Pancreas (tissue), 10 donors: ENCODE data around the gene CCDC81. TPM values are rescaled to one million over a fixed set of nuclear protein-coding genes. Genes with fewer than 3 reads are reported as not detected.

ENCODE experiments used
- ATAC-seq, 4 donors: fragments of 200-7000 bp; cut with Tn5 transposase; one replicate each; pipeline versions ENCODE4 v1.8.0 to v1.9.1; 2020; ENCODE audit warnings: mild to moderate bottlenecking in 4 of 4, moderate library complexity in 4 of 4
- DNase-seq, 6 donors: peaks; one replicate each; pipeline ENCODE4 v3.0.0-alpha.2; 2020
- FAIRE-seq: peaks from 2 replicates; lab custom pipeline; 2012; peaks lifted over from hg19 to GRCh38; lab: Jason Lieb, UNC
- H3K27ac ChIP-seq, 4 donors: fragments of 200-600 bp; sonication (generic); 1 replicate in 3 of 4; 2 replicates in 1 of 4; pipeline versions ENCODE4 v1.5.0 to v1.8.0; 2020
- H3K27me3 ChIP-seq, 4 donors: fragments of 200-600 bp; one replicate each; pipeline ENCODE4 v1.8.0; 2021
- H3K36me3 ChIP-seq, 3 donors: fragments of 200-600 bp; sonication (generic) in 1 of 3; one replicate each; pipeline versions ENCODE4 v1.5.0 to v1.8.0; 2020 to 2021
- H3K4me1 ChIP-seq, 3 donors: fragments of 200-600 bp; one replicate each; pipeline ENCODE4 v1.8.0; 2021
- H3K4me3 ChIP-seq, 4 donors: fragments of 200-600 bp; sonication (generic) in 2 of 4; one replicate each; pipeline versions ENCODE4 v1.5.0 to v1.8.0; 2020 to 2021
- H3K9me3 ChIP-seq, 4 donors: fragments of 200-600 bp; one replicate each; pipeline ENCODE4 v1.8.0; 2021
- WGBS, 2 donors: extraction: QIAGEN DNeasy Blood & Tissue Kit; methylation state at CpG; one replicate each; pipeline ENCODE4 v1.1.7; 2013; 5-methylcytosine and 5-hydroxymethylcytosine counted together
- intact Hi-C, 3 donors: fragments of 100-400 bp; cut with DNase I; formaldehyde crosslinking; loops; one replicate each; pipeline versions ENCODE4 v1.11.1 to v1.14.2; 2022
- polyA plus RNA-seq, 2 donors: library from polyadenylated mRNA; stranded (reverse); fragments of 200-250 nt; gene quantifications; one replicate each; pipeline ENCODE4 v1.2.3, GENCODE V29; 2013
- total RNA-seq, 6 donors: library from RNA; stranded (reverse); fragmentation: NEBNext Ultra II Directional in 4 of 6; extraction: Animal tissue kit (Norgen Biotek cat#: 25700) in 4 of 6; gene quantifications; one replicate each; pipeline versions ENCODE4 v1.2.1 to v1.2.4, GENCODE V29; 2021 to 2023
- TF ChIP-seq, protein P1 (sequence below), 4 donors: fragments of 200-600 bp; sonication (generic) in 3 of 4; IDR thresholded peaks; one replicate each; pipeline versions ENCODE4 v1.5.0 to v1.8.0; 2021; ENCODE audit warnings: antibody characterized with exemption in 4 of 4
- donor health status: healthy with polysubstance abuse.
- donor health status: DM: no; HTN: no; CAD: no; lungs with moderate emphysema.
- donor health status: DM: no; HTN: no; CAD: no.
- donor health status: control.
- donor health status: control.
- donor health status: Bipolar disorder and iron deficiency.
- donor health status: DM: yes; HTN: yes; CAD: no.
- donor health status: DM: no; HTN: no; CAD: no.
- donor health status: DM: no; HTN: no; CAD: no.
- donor health status: DM: yes; HTN: yes; CAD: no.

CCDC81 gene
- total and polyA plus RNA-seq, 8 donors = 0.09 to 0.77 (median 0.34) TPM; not detected in 1

DNA sequence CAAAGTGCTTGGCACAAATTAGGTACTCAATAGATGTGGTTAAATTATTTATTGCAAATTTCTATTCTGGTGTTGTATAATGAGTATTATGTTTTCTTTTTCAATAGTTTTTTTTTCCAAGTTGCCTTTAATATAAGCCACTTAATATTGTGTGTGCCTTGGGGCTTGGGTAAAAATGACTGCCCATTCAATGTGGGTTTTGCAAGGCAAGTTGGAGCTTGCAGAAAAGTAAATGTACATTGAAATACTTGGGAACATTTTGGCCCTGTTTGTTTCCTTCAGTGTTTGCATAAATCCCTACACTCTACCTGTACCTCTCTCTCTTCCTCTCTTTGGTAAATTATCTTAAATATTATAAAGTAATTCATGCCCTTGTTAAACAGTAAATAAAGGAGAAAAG is 2.1 kb upstream of the CCDC81 start:
- H3K36me3 ChIP-seq = no peaks in the 10 kb centered on the region
- DNase-seq (no peak), ATAC-seq (no peak), FAIRE-seq (no peak)
- no peak overlapping the region for H3K27ac ChIP-seq
- no peaks in the 10 kb centered on the region for H3K9me3 ChIP-seq
- no peak overlapping the region for H3K4me3 ChIP-seq
- intact Hi-C loops = no loop called here
- TF ChIP-seq, protein P1, sequence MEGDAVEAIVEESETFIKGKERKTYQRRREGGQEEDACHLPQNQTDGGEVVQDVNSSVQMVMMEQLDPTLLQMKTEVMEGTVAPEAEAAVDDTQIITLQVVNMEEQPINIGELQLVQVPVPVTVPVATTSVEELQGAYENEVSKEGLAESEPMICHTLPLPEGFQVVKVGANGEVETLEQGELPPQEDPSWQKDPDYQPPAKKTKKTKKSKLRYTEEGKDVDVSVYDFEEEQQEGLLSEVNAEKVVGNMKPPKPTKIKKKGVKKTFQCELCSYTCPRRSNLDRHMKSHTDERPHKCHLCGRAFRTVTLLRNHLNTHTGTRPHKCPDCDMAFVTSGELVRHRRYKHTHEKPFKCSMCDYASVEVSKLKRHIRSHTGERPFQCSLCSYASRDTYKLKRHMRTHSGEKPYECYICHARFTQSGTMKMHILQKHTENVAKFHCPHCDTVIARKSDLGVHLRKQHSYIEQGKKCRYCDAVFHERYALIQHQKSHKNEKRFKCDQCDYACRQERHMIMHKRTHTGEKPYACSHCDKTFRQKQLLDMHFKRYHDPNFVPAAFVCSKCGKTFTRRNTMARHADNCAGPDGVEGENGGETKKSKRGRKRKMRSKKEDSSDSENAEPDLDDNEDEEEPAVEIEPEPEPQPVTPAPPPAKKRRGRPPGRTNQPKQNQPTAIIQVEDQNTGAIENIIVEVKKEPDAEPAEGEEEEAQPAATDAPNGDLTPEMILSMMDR (IDR thresholded peaks at IDR 0.05) = no peak
- H3K27me3 ChIP-seq = no peaks in the 10 kb centered on the region
- H3K4me1 ChIP-seq = no peaks in the 10 kb centered on the region

DNA sequence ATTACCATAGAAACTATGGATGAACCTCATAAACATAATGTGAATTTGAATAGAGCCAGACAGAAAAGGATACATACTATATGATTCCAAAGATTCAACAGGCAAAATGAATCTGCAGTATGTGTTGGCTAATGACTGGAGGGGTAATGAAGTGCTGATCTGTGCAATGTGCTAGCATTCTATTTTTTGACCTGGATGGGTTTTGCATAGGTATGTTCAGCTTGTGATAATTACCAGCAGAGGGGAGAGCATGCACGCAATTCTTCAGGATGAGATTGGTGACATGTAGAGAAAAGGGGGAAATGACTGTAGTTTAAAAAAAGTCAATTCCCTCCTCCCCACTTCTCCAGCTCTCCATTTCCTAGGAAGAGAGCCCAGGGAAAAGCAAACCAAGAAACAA is 618 bp upstream of the CCDC81 start:
- intact Hi-C loops = no loop called here
- no peak for FAIRE-seq
- peak overlapping the region in 1 of 4 donors; percentile 22 for H3K4me3 ChIP-seq
- H3K36me3 ChIP-seq = no peaks in the 10 kb centered on the region
- H3K4me1 ChIP-seq = no peaks in the 10 kb centered on the region
- H3K27me3 ChIP-seq = no peaks in the 10 kb centered on the region
- H3K9me3 ChIP-seq = no peaks in the 10 kb centered on the region
- DNase-seq = no peak
- WGBS, 2 donors = 28 to 52% methylated on average over 1 of the region's 1 CpG
- ATAC-seq = no peak
- no peak overlapping the region for H3K27ac ChIP-seq
- TF ChIP-seq, protein P1 (IDR thresholded peaks at IDR 0.05) = no peak

DNA sequence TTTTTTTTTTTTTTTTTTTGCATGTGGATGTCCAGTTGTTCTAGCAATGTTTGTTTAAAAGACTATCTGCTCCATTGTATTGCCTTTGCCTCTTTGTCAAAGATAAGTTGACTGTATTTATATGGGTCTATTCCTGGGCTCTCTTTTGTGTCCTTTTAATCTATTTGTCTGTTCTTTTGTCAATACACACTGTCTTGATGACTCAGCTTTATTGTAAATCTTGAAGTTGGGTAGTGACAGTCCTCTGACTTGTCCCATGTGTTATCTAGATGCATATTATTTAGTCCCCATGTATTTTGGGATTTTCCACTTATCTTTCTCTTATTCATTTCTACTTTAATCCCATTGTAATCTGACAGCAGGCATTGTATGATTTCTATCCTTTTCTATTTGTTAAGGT is 3.3 kb downstream of the CCDC81 start:
- no peak for ATAC-seq
- intact Hi-C loops = no loop called here
- no peak for DNase-seq
- Histone ChIP-seq H3K36me3 (no peaks in the 10 kb centered on the region), H3K9me3 (no peaks in the 10 kb centered on the region), H3K4me1 (no peaks in the 10 kb centered on the region), H3K27me3 (no peaks in the 10 kb centered on the region), H3K4me3 (no peak overlapping the region), H3K27ac (no peak overlapping the region)
- TF ChIP-seq, protein P1 (IDR thresholded peaks at IDR 0.05) = no peak
- FAIRE-seq = no peak

DNA sequence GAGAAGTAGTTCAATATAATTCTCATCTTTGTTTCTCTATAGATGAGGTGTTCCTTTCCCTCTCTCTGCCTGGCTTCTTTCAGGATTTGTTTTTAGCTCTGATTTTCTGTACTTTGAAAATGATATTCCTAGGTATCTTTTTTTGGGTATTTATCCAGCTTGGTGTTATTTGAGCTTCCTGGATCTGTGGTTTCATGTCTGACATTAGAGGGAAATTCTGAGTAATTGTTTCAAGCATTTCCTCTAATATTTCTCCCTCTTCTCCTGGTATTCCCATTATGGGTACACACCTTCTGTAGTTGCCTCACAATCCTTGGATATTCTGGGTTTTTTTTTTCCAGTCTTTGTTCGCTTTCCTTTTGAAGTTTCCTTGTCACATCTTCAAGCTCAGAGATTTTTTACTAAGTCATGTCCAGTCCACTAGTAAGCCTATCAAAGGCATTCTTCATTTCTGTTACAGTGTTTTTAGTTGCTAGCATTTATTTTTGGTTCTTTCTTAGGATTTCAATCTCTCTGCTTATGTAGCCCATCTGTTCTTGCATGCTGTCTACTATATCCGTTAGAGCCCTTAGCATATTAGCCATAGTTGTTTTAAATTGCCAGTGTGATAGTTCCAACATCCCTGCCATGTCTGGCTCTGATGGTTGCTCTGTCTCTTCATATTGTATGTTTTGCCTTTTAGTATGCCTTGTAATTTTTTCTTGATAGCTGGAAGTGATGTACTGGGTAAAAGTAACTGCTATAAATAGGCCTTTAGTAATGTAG is 5.8 kb downstream of the CCDC81 start:
- Histone ChIP-seq H3K4me3 (no peak overlapping the region), H3K27ac (no peak overlapping the region), H3K27me3 (no peaks in the 10 kb centered on the region), H3K36me3 (no peaks in the 10 kb centered on the region), H3K9me3 (no peaks in the 10 kb centered on the region), H3K4me1 (no peaks in the 10 kb centered on the region)
- FAIRE-seq (no peak), DNase-seq (no peak), ATAC-seq (no peak)
- 88 to 89% methylated on average over 2 of the region's 2 CpGs for whole genome bisulfite sequencing, 2 donors
- intact Hi-C loops = no loop called here
- TF ChIP-seq, protein P1 (IDR thresholded peaks at IDR 0.05) = no peak
